WTC11 (cell line): ENCODE data around the gene CBX1. TPM values are rescaled to one million over a fixed set of nuclear protein-coding genes. Genes with fewer than 3 reads are reported as not detected.

Source experiments
- ATAC-seq: fragments of 200-7000 bp; cut with Tn5 transposase; 2 replicates; pipeline ENCODE4 v1.10.0; 2021; ENCODE audit warnings: mild to moderate bottlenecking, moderate library complexity
- CTCF ChIA-PET: fragments of 300-600 bp; sonication (Branson Sonifier 250); formaldehyde crosslinking; loops from one replicate; lab custom pipeline; 2021; ENCODE audit warnings: antibody characterized with exemption; lab: Charles Lee
- POLR2A ChIA-PET: fragments of 350-600 bp; sonication (Branson Sonifier 250); formaldehyde crosslinking; loops from one replicate; lab custom pipeline; 2021; ENCODE audit warnings: antibody characterized with exemption; lab: Charles Lee
- DNase-seq: peaks from one replicate; pipeline ENCODE4 v3.0.0; 2021; ENCODE audit warnings: low spot score
- H3K27ac Mint-ChIP-seq: 2 replicates; pipeline ENCODE4 v1.8.0; 2021; ENCODE audit warnings: mixed read lengths
- H3K27me3 Mint-ChIP-seq: 2 replicates; pipeline ENCODE4 v1.8.0; 2021; ENCODE audit warnings: low read depth, mild to moderate bottlenecking, moderate library complexity, mixed read lengths
- H3K36me3 Mint-ChIP-seq: 2 replicates; pipeline ENCODE4 v1.8.0; 2021; ENCODE audit warnings: mixed read lengths
- H3K4me1 Mint-ChIP-seq: 2 replicates; pipeline ENCODE4 v1.8.0; 2022; ENCODE audit warnings: mixed read lengths
- H3K4me3 Mint-ChIP-seq: 2 replicates; pipeline ENCODE4 v1.8.0; 2021; ENCODE audit warnings: mild to moderate bottlenecking, moderate library complexity, mixed read lengths
- H3K9me3 Mint-ChIP-seq: 2 replicates; pipeline ENCODE4 v1.8.0; 2021; ENCODE audit warnings: mixed read lengths
- EMX1 ChIP-seq: fragments of 250-450 bp; sonication (Bioruptor Pico); IDR thresholded peaks from 2 replicates; pipeline ENCODE4 v1.8.0; 2021; ENCODE audit warnings: mild to moderate bottlenecking
- ETV6 ChIP-seq: sonication (generic); formaldehyde crosslinking; IDR thresholded peaks from 2 replicates; pipeline ENCODE4 v1.8.1; 2022; ENCODE audit warnings: mild to moderate bottlenecking, missing genetic modification reagents
- GABPB1 ChIP-seq: sonication (generic); formaldehyde crosslinking; IDR thresholded peaks from 2 replicates; pipeline ENCODE4 v1.8.1; 2023; ENCODE audit warnings: mild to moderate bottlenecking, missing genetic modification reagents
- NR2C2 ChIP-seq: sonication (generic); formaldehyde crosslinking; IDR thresholded peaks from 2 replicates; pipeline ENCODE4 v1.8.0; 2022; ENCODE audit warnings: mild to moderate bottlenecking, missing genetic modification reagents
- RORB ChIP-seq: fragments of 250-450 bp; sonication (Bioruptor Pico); IDR thresholded peaks from 2 replicates; pipeline ENCODE4 v1.9.0; 2021; ENCODE audit warnings: mild to moderate bottlenecking
- TCF7 ChIP-seq: sonication (generic); formaldehyde crosslinking; IDR thresholded peaks from 2 replicates; pipeline ENCODE4 v1.8.0; 2022; ENCODE audit warnings: mild to moderate bottlenecking, low read depth, missing genetic modification reagents, moderate library complexity
- TEAD1 ChIP-seq: sonication (generic); formaldehyde crosslinking; IDR thresholded peaks from 2 replicates; pipeline ENCODE4 v1.8.0; 2022; ENCODE audit warnings: mild to moderate bottlenecking, missing genetic modification reagents
- ZNF232 ChIP-seq: sonication (generic); formaldehyde crosslinking; IDR thresholded peaks from 2 replicates; pipeline ENCODE4 v1.8.0; 2022; ENCODE audit warnings: mild to moderate bottlenecking, missing genetic modification reagents
- ZNF416 ChIP-seq: fragments of 250-450 bp; sonication (Bioruptor Pico); IDR thresholded peaks from 2 replicates; pipeline ENCODE4 v1.9.0; 2021; ENCODE audit warnings: mild to moderate bottlenecking, inconsistent platforms
- total RNA-seq: library from RNA; stranded (reverse); gene quantifications from 3 replicates; pipeline ENCODE4 v1.2.3, GENCODE V29; 2021
- TF ChIP-seq, protein P1 (sequence below): fragments of 250-450 bp; sonication (Bioruptor Pico); IDR thresholded peaks from 2 replicates; pipeline ENCODE4 v1.9.0; 2021; ENCODE audit warnings: mild to moderate bottlenecking, borderline replicate concordance
- TF ChIP-seq, protein P2 (sequence below): sonication (generic); formaldehyde crosslinking; IDR thresholded peaks from 2 replicates; pipeline ENCODE4 v1.8.1; 2023; ENCODE audit warnings: mild to moderate bottlenecking, missing genetic modification reagents
- TF ChIP-seq, protein P3 (sequence below): fragments of 250-450 bp; sonication (Bioruptor Pico); IDR thresholded peaks from 2 replicates; pipeline ENCODE4 v1.9.0; 2021; ENCODE audit warnings: moderate library complexity, mild to moderate bottlenecking, inconsistent platforms, borderline replicate concordance
- TF ChIP-seq, protein P4 (sequence below): sonication (generic); formaldehyde crosslinking; IDR thresholded peaks from 2 replicates; pipeline ENCODE4 v1.8.1; 2023; ENCODE audit warnings: mild to moderate bottlenecking, missing genetic modification reagents
- TF ChIP-seq, protein P5 (sequence below): fragments of 250-450 bp; sonication (Bioruptor Pico); IDR thresholded peaks from 2 replicates; pipeline ENCODE4 v1.9.0; 2021; ENCODE audit warnings: mild to moderate bottlenecking
- TF ChIP-seq, protein P6 (sequence below): fragments of 200-600 bp; IDR thresholded peaks from 2 replicates; pipeline ENCODE4 v1.8.0; 2022; ENCODE audit warnings: antibody characterized with exemption
- TF ChIP-seq, protein P7 (sequence below): fragments of 250-450 bp; sonication (Bioruptor Pico); IDR thresholded peaks from 2 replicates; pipeline ENCODE4 v2.1.2; 2022; ENCODE audit warnings: mild to moderate bottlenecking, moderate library complexity
- TF ChIP-seq, protein P8 (sequence below): fragments of 250-450 bp; sonication (Bioruptor Pico); IDR thresholded peaks from 2 replicates; pipeline ENCODE4 v1.9.0; 2021; ENCODE audit warnings: mild to moderate bottlenecking
- TF ChIP-seq, protein P9 (sequence below): sonication (generic); formaldehyde crosslinking; IDR thresholded peaks from 2 replicates; pipeline ENCODE4 v1.8.0; 2023; ENCODE audit warnings: missing genetic modification reagents
- TF ChIP-seq, protein P10 (sequence below): sonication (generic); formaldehyde crosslinking; IDR thresholded peaks from 2 replicates; pipeline ENCODE4 v1.8.1; 2022; ENCODE audit warnings: missing genetic modification reagents, borderline replicate concordance

Gene CBX1
- total RNA-seq, 1 experiment from 2014 or later = 162 TPM

DNA sequence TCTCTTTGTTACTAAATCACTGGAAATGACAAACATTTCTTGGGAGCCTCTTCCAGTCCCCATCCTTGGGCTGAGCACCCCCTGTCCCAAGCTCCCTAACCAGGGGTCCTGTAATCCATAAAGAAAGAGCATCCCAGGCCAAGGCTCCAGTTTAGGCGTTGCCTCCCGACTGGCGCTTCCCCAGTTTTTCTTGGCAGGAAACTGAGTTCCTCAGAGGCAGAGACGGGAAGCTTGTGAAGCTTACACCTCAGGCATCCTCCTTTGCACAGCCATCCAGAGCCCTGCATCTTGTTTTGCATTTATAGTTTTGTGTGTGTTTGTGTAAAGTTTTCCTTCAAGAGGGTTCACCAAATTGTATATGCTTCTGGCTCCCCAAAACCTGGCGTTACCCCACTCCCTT, 70.7 kb downstream of the CBX1 start (continued):
- TF ChIP-seq TEAD1 (CRISPR knock-in tag) = no peak
- TF ChIP-seq, protein P1, sequence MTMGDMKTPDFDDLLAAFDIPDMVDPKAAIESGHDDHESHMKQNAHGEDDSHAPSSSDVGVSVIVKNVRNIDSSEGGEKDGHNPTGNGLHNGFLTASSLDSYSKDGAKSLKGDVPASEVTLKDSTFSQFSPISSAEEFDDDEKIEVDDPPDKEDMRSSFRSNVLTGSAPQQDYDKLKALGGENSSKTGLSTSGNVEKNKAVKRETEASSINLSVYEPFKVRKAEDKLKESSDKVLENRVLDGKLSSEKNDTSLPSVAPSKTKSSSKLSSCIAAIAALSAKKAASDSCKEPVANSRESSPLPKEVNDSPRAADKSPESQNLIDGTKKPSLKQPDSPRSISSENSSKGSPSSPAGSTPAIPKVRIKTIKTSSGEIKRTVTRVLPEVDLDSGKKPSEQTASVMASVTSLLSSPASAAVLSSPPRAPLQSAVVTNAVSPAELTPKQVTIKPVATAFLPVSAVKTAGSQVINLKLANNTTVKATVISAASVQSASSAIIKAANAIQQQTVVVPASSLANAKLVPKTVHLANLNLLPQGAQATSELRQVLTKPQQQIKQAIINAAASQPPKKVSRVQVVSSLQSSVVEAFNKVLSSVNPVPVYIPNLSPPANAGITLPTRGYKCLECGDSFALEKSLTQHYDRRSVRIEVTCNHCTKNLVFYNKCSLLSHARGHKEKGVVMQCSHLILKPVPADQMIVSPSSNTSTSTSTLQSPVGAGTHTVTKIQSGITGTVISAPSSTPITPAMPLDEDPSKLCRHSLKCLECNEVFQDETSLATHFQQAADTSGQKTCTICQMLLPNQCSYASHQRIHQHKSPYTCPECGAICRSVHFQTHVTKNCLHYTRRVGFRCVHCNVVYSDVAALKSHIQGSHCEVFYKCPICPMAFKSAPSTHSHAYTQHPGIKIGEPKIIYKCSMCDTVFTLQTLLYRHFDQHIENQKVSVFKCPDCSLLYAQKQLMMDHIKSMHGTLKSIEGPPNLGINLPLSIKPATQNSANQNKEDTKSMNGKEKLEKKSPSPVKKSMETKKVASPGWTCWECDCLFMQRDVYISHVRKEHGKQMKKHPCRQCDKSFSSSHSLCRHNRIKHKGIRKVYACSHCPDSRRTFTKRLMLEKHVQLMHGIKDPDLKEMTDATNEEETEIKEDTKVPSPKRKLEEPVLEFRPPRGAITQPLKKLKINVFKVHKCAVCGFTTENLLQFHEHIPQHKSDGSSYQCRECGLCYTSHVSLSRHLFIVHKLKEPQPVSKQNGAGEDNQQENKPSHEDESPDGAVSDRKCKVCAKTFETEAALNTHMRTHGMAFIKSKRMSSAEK (CRISPR knock-in tag) = no peak
- TF ChIP-seq, protein P2, sequence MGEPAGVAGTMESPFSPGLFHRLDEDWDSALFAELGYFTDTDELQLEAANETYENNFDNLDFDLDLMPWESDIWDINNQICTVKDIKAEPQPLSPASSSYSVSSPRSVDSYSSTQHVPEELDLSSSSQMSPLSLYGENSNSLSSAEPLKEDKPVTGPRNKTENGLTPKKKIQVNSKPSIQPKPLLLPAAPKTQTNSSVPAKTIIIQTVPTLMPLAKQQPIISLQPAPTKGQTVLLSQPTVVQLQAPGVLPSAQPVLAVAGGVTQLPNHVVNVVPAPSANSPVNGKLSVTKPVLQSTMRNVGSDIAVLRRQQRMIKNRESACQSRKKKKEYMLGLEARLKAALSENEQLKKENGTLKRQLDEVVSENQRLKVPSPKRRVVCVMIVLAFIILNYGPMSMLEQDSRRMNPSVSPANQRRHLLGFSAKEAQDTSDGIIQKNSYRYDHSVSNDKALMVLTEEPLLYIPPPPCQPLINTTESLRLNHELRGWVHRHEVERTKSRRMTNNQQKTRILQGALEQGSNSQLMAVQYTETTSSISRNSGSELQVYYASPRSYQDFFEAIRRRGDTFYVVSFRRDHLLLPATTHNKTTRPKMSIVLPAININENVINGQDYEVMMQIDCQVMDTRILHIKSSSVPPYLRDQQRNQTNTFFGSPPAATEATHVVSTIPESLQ = no peak
- TF ChIP-seq ZNF232 = no peak
- TF ChIP-seq, protein P3, sequence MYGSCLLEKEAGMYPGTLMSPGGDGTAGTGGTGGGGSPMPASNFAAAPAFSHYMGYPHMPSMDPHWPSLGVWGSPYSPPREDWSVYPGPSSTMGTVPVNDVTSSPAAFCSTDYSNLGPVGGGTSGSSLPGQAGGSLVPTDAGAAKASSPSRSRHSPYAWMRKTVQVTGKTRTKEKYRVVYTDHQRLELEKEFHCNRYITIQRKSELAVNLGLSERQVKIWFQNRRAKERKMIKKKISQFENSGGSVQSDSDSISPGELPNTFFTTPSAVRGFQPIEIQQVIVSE (CRISPR knock-in tag) = no peak

DNA sequence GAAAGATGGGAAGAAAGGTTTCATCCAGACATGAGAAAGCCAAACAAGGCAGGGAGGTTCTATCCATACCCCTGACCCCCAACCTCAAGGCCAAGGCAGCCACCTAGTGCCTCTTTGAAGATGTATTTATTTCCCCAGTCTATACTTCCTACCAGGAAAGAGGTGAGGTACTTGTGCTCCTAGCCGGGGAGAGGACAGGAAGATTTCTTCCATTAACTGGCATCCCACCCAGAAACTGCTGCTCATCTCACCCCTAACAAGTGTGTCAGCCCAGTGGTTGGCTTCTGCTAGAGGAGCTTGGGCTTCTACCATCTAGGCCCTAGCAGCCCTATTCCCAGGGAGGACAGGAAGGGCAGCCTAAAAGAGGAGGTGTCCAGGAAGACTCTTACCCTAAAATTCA, 72.5 kb downstream of the CBX1 start:
- H3K36me3 Mint-ChIP-seq = no peaks in the 10 kb centered on the region
- TF ChIP-seq NR2C2 = no peak
- TF ChIP-seq RORB = no peak
- TF ChIP-seq, protein P4, sequence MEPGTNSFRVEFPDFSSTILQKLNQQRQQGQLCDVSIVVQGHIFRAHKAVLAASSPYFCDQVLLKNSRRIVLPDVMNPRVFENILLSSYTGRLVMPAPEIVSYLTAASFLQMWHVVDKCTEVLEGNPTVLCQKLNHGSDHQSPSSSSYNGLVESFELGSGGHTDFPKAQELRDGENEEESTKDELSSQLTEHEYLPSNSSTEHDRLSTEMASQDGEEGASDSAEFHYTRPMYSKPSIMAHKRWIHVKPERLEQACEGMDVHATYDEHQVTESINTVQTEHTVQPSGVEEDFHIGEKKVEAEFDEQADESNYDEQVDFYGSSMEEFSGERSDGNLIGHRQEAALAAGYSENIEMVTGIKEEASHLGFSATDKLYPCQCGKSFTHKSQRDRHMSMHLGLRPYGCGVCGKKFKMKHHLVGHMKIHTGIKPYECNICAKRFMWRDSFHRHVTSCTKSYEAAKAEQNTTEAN (CRISPR knock-in tag) = no peak
- no peak for TF ChIP-seq TCF7
- no peak for TF ChIP-seq GABPB1 (CRISPR knock-in tag)
- TF ChIP-seq ETV6 (CRISPR knock-in tag) = no peak
- no peak for TF ChIP-seq EMX1 (CRISPR knock-in tag)
- TF ChIP-seq, protein P5, sequence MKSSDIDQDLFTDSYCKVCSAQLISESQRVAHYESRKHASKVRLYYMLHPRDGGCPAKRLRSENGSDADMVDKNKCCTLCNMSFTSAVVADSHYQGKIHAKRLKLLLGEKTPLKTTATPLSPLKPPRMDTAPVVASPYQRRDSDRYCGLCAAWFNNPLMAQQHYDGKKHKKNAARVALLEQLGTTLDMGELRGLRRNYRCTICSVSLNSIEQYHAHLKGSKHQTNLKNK (CRISPR knock-in tag) = no peak
- TF ChIP-seq, protein P6, sequence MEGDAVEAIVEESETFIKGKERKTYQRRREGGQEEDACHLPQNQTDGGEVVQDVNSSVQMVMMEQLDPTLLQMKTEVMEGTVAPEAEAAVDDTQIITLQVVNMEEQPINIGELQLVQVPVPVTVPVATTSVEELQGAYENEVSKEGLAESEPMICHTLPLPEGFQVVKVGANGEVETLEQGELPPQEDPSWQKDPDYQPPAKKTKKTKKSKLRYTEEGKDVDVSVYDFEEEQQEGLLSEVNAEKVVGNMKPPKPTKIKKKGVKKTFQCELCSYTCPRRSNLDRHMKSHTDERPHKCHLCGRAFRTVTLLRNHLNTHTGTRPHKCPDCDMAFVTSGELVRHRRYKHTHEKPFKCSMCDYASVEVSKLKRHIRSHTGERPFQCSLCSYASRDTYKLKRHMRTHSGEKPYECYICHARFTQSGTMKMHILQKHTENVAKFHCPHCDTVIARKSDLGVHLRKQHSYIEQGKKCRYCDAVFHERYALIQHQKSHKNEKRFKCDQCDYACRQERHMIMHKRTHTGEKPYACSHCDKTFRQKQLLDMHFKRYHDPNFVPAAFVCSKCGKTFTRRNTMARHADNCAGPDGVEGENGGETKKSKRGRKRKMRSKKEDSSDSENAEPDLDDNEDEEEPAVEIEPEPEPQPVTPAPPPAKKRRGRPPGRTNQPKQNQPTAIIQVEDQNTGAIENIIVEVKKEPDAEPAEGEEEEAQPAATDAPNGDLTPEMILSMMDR = no peak
- TF ChIP-seq ZNF416 (CRISPR knock-in tag) = no peak
- TF ChIP-seq, protein P7, sequence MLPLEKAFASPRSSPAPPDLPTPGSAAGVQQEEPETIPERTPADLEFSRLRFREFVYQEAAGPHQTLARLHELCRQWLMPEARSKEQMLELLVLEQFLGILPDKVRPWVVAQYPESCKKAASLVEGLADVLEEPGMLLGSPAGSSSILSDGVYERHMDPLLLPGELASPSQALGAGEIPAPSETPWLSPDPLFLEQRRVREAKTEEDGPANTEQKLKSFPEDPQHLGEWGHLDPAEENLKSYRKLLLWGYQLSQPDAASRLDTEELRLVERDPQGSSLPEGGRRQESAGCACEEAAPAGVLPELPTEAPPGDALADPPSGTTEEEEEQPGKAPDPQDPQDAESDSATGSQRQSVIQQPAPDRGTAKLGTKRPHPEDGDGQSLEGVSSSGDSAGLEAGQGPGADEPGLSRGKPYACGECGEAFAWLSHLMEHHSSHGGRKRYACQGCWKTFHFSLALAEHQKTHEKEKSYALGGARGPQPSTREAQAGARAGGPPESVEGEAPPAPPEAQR = no peak
- TF ChIP-seq, protein P8, sequence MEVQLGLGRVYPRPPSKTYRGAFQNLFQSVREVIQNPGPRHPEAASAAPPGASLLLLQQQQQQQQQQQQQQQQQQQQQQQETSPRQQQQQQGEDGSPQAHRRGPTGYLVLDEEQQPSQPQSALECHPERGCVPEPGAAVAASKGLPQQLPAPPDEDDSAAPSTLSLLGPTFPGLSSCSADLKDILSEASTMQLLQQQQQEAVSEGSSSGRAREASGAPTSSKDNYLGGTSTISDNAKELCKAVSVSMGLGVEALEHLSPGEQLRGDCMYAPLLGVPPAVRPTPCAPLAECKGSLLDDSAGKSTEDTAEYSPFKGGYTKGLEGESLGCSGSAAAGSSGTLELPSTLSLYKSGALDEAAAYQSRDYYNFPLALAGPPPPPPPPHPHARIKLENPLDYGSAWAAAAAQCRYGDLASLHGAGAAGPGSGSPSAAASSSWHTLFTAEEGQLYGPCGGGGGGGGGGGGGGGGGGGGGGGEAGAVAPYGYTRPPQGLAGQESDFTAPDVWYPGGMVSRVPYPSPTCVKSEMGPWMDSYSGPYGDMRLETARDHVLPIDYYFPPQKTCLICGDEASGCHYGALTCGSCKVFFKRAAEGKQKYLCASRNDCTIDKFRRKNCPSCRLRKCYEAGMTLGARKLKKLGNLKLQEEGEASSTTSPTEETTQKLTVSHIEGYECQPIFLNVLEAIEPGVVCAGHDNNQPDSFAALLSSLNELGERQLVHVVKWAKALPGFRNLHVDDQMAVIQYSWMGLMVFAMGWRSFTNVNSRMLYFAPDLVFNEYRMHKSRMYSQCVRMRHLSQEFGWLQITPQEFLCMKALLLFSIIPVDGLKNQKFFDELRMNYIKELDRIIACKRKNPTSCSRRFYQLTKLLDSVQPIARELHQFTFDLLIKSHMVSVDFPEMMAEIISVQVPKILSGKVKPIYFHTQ (CRISPR knock-in tag) = no peak
- TF ChIP-seq, protein P9, sequence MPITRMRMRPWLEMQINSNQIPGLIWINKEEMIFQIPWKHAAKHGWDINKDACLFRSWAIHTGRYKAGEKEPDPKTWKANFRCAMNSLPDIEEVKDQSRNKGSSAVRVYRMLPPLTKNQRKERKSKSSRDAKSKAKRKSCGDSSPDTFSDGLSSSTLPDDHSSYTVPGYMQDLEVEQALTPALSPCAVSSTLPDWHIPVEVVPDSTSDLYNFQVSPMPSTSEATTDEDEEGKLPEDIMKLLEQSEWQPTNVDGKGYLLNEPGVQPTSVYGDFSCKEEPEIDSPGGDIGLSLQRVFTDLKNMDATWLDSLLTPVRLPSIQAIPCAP (CRISPR knock-in tag) = no peak
- TF ChIP-seq, protein P10, sequence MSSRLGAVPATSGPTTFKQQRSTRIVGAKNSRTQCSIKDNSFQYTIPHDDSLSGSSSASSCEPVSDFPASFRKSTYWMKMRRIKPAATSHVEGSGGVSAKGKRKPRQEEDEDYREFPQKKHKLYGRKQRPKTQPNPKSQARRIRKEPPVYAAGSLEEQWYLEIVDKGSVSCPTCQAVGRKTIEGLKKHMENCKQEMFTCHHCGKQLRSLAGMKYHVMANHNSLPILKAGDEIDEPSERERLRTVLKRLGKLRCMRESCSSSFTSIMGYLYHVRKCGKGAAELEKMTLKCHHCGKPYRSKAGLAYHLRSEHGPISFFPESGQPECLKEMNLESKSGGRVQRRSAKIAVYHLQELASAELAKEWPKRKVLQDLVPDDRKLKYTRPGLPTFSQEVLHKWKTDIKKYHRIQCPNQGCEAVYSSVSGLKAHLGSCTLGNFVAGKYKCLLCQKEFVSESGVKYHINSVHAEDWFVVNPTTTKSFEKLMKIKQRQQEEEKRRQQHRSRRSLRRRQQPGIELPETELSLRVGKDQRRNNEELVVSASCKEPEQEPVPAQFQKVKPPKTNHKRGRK = no peak
- ChIA-PET CTCF (interaction anchor here (1.0 to 1.9 kb wide), 2 partner anchors 24 to 107 kb away, joined by 3 to 9 read pairs; no protein-coding TSS in a partner anchor), POLR2A (no interaction called here)
- no peak overlapping the region for H3K27ac Mint-ChIP-seq
- H3K4me3 Mint-ChIP-seq = no peak overlapping the region
- peaks cover 46% of the 10 kb centered on the region for H3K27me3 Mint-ChIP-seq
- H3K4me1 Mint-ChIP-seq = peaks cover 21% of the 10 kb centered on the region
- ATAC-seq (no peak), DNase-seq (no peak)
- no peaks in the 10 kb centered on the region for H3K9me3 Mint-ChIP-seq
